Stimulated activated CD8-positive, alpha-beta memory T cell treated with anti-CD3 and anti-CD28 coated beads, Interleukin-4, amount 100 ng/mL, for 4 hours (primary cell): ENCODE measurements around the gene NANOGP8.

ENCODE experiments used
- DNase-seq, 2 donors: peaks; one replicate each; pipeline ENCODE4 v3.0.0-alpha.2; 2020; ENCODE audit warnings: low read depth in 2 of 2, low spot score in 1 of 2

Gene NANOGP8

GRCh38 chr15:35061161-35061824, 23.8 kb downstream of the NANOGP8 start:
- no peak for DNase-seq

GRCh38 chr15:35060591-35060990, 24.5 kb downstream of the NANOGP8 start:
- DNase-seq, result no peak

- DNase-seq, result no peak
Measured at GRCh38 chr15:35058534-35059054, 26.5 kb downstream of the NANOGP8 start.

GRCh38 chr15:35055416-35056105, 29.5 kb downstream of the NANOGP8 start:
- DNase-seq, result no peak

- no peak for DNase-seq
Measured at GRCh38 chr15:35054380-35054779, 30.7 kb downstream of the NANOGP8 start.

- DNase-seq, result no peak
Measured at GRCh38 chr15:35047996-35048395, 37.1 kb downstream of the NANOGP8 start.

GRCh38 chr15:35047528-35047927, 37.6 kb downstream of the NANOGP8 start:
- no peak for DNase-seq

- DNase-seq, result no peak
Measured at GRCh38 chr15:35043373-35044095, 41.6 kb downstream of the NANOGP8 start.

GRCh38 chr15:35040339-35041255, 44.5 kb downstream of the NANOGP8 start:
- no peak for DNase-seq

- no peak for DNase-seq
Measured at GRCh38 chr15:35038626-35039451, 46.3 kb downstream of the NANOGP8 start.
